Duodenal mucosa (tissue), 2 donors: ENCODE data around the gene PFN3.

ENCODE experiments used
- H3K27ac ChIP-seq: one replicate; pipeline ENCODE4 v1.7.0; 2013; ENCODE audit warnings: low read depth, low read length
- H3K27me3 ChIP-seq, 2 donors: one replicate each; pipeline ENCODE4 v1.7.0; 2013; ENCODE audit warnings: low read length in 2 of 2, control low read depth in 1 of 2; ENCODE audit not compliant: insufficient read depth in 2 of 2, control insufficient read depth in 1 of 2
- H3K36me3 ChIP-seq, 2 donors: one replicate each; pipeline ENCODE4 v1.7.0; 2013; ENCODE audit warnings: low read length in 2 of 2, control low read depth in 1 of 2; ENCODE audit not compliant: insufficient read depth in 2 of 2, control insufficient read depth in 1 of 2
- H3K4me1 ChIP-seq, 2 donors: one replicate each; pipeline ENCODE4 v1.7.0; 2013; ENCODE audit warnings: low read length in 2 of 2, control low read depth in 1 of 2; ENCODE audit not compliant: insufficient read depth in 2 of 2, control insufficient read depth in 1 of 2
- H3K4me3 ChIP-seq, 2 donors: one replicate each; pipeline ENCODE4 v1.7.0; 2013; ENCODE audit warnings: low read length in 2 of 2, low read depth in 1 of 2
- H3K9ac ChIP-seq, 2 donors: one replicate each; pipeline ENCODE4 v1.7.0; 2013; ENCODE audit warnings: low read length in 2 of 2, low read depth in 1 of 2
- H3K9me3 ChIP-seq, 2 donors: one replicate each; pipeline ENCODE4 v1.7.0; 2013; ENCODE audit warnings: low read length in 2 of 2, control low read depth in 1 of 2; ENCODE audit not compliant: control insufficient read depth in 1 of 2

Gene PFN3

GRCh38 chr5:177351392-177352329 lies 48.8 kb downstream of the PFN3 start, which contains the start of gene LMAN2:
Gene LMAN2 (minus strand): TSS chr5:177351668. CDS start chr5:177351647, 21 bp downstream.
- H3K4me3 ChIP-seq: peak within 1 kb of the TSS; percentile 93 to 95
- H3K9me3 ChIP-seq: no peaks in the 10 kb centered on the region
- H3K27ac ChIP-seq: peak within 1 kb of the TSS; percentile 77
- H3K27me3 ChIP-seq: no peaks in the 10 kb centered on the region
- peak within 1 kb of the TSS; percentile 87 to 92 for H3K9ac ChIP-seq
- peaks cover 6 to 19% of the 10 kb centered on the region in 2 donors for H3K36me3 ChIP-seq
- peaks cover 29 to 37% of the 10 kb centered on the region in 2 donors for H3K4me1 ChIP-seq

GRCh38 chr5:177350776-177351391 lies 49.6 kb downstream of the PFN3 start:
- no peaks in the 10 kb centered on the region for H3K9me3 ChIP-seq
- peaks cover 6 to 24% of the 10 kb centered on the region in 2 donors for H3K36me3 ChIP-seq
- peaks cover 29 to 34% of the 10 kb centered on the region in 2 donors for H3K4me1 ChIP-seq
- H3K27me3 ChIP-seq: no peaks in the 10 kb centered on the region
- H3K4me3 ChIP-seq: peak overlapping the region; percentile 93 to 95
- peak overlapping the region; percentile 77 for H3K27ac ChIP-seq
- H3K9ac ChIP-seq: peak overlapping the region; percentile 87 to 92
